Right ventricle myocardium inferior (tissue), 1 donor: ENCODE data around the gene CDHR2. TPM values are rescaled to one million over a fixed set of nuclear protein-coding genes. Genes with fewer than 3 reads are reported as not detected.

Experiments used
- ATAC-seq: fragments of 200-7000 bp; cut with Tn5 transposase; one replicate; pipeline ENCODE4 v1.9.1; 2020; ENCODE audit warnings: mild to moderate bottlenecking, moderate library complexity
- DNase-seq: peaks from one replicate; pipeline ENCODE4 v3.0.0; 2021; ENCODE audit errors: missing footprints
- intact Hi-C: fragments of 100-400 bp; cut with DNase I; formaldehyde crosslinking; loops from one replicate; pipeline ENCODE4 v1.11.0; 2022
- total RNA-seq: library from RNA; stranded (reverse); fragmentation: NEBNext Ultra II Directional; extraction: Animal tissue kit (Norgen Biotek cat#: 25700); gene quantifications from one replicate; pipeline ENCODE4 v1.2.1, GENCODE V29; 2021
- donor health status: DM: no; HTN: yes; CAD: no; lungs with severe emphysema.

Gene CDHR2
- total RNA-seq, 1 donor from 2014 or later: 0.19 TPM

DNA sequence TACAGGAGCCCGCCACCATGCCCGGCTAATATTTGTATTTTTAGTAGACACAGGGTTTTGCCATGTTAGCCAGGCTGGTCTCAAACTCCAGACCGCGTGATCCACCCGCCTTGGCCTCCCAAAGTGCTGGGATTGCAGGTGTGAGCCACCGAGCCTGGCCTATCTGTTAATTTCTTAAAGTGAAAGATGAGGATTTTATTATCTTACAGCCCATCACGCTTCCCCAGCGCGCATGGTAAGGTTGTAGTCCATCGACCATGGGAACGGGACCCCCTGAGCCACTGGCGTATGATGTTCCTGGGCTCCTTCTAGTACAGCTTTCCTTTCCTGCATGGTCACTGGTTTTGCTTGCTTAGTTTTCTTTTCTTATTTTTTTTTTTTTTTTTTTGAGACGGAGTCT, 8.7 kb downstream of the CDHR2 start:
- DNase-seq (peak; percentile 15), ATAC-seq (no peak)
- intact Hi-C loops: no loop called here

DNA sequence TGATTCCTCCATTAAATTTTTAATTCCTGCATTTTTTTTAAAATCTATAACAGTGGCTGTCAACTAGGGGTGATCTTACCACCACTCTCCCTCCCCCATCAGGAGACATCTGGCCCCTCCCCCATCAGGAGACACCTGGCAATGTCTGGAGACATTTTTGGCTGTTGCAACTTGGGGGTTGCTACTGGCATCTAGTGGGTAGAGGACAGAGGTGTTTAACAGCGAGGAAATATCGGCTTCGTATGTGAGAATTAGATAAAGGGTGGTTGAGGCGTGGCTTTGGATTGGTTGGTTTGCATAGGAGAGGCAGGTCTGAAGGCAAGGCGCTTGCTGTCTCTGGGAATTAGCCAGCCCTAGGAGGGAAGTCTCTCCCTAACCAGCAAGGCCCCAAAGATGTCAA, 10.5 kb downstream of the CDHR2 start:
- intact Hi-C loops: no loop called here
- no peak for ATAC-seq
- no peak for DNase-seq

DNA sequence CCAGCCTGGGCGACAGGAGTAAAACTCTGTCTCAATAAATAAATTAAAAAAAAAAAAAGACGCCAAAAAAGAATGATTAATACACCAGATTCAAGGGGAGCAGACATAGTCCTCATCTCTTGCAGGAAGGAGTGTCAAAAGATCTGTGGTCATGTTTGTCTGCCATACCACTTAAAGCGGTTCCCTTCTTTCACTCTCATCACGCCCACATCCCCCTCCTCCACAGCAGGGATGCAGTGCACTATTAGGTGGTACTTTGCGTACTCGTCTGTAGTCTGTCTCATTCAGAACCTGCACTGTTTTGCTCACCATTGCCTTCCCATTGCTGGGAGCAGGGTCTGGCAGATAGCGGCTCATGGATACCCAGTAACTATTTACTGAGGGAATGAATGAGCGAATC, 11.2 kb downstream of the CDHR2 start:
- ATAC-seq: no peak
- DNase-seq: no peak
- intact Hi-C loops: no loop called here

DNA sequence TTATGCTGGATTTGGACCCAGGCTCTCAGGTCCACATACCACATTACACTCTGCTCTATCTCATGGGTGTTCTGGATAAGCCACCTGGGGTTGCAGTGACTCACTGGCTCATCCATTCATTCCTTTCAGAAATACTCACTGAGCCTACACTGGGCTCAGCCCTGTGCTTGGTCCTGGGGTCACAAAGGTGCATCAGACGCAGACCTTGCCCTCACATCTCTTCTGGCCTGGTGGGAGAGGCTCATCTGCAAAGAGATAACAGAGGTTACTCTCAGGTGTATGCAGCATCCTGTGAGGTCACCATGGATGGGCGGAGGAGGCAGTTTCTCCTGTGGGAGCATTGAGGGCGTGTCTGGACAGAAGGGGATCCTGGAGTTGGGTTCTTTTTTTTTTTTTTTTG, 12.1 kb downstream of the CDHR2 start:
- intact Hi-C loops: no loop called here
- ATAC-seq: no peak
- DNase-seq: no peak

DNA sequence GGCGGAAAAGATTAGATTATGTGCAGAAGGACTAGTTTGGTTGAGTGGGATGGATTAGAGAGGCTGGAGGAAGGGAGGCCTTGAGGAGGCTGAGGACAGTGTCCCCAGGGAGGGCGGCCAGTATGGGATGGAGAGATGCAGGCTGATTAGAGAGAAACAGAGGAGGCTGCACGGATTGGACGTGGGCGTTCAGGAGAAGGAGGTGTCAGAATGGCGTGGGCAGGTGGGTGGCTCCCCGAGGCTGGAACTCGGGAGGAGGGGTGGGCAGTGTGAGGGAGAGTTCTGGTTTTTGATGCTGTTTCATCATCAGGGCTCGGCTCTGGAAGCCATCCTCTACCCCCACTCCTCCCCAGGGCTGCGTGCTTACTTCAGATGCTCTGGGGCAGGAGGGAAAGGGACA, 13.0 kb downstream of the CDHR2 start:
- no peak for ATAC-seq
- DNase-seq: peak; percentile 34
- intact Hi-C loops: no loop called here

DNA sequence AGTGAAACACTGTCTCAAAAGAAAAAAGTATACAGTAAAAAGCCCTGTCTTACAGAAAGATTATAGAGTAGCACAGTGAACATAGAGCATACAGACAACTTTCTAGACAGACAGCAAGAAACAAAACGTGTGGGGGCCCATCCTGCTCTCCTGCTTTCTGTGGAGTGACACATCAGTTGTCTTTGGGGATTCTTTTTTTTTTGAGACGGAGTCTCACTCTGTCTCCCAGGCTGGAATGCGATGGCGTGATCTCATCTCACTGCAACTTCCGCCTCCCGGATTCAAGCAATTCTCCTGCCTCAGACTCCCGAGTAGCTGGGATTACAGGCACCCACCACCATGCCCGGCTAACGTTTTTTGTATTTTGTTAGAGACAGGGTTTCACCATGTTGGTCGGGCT, 14.9 kb downstream of the CDHR2 start:
- ATAC-seq: no peak
- DNase-seq: no peak
- intact Hi-C loops: no loop called here

DNA sequence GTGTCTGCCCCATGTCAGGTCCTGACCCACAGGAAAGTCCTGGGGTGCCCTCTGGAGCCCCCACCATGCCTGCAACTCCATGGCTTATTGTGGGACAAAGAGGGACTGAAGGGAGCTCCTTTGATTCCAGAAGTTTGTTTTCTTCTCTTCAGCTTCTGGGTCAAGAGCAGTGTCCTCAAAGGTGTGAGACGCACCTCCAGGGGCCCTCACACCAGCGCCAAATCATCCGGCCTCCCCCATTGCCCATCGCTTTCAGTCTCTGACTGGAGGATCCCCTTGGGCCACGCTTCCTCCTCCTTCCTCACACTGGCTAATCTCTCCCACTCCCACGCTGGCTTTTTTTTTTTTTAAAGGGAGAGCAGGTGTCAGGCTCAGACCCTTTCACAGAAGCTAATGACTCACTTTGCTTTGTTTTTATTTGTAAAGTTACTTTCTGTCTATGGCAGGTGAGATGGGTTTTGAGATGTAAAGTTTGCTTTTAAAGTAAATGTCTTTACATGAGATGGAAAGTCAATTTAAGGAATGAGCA, 16.7 kb downstream of the CDHR2 start:
- ATAC-seq: no peak
- no peak for DNase-seq
- intact Hi-C loops: no loop called here

DNA sequence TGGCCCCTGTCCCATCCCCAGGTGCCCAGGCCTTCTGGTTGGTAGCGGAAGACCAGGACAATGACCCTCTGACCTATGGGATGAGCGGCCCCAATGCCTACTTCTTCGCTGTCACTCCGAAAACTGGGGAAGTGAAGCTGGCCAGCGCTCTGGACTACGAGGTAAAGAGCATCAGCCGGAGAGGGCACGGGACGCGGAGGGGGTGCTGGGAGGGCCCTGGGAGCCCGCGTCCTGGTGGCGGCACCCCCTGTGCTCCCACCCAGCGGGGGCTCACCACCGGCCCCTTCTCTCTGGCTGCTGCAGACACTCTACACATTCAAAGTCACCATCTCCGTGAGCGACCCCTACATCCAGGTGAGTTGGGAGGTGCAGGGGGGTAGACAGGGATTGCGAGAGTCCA, 19.5 kb downstream of the CDHR2 start:
- peak; percentile 16 for DNase-seq
- intact Hi-C loops: no loop called here
- no peak for ATAC-seq

DNA sequence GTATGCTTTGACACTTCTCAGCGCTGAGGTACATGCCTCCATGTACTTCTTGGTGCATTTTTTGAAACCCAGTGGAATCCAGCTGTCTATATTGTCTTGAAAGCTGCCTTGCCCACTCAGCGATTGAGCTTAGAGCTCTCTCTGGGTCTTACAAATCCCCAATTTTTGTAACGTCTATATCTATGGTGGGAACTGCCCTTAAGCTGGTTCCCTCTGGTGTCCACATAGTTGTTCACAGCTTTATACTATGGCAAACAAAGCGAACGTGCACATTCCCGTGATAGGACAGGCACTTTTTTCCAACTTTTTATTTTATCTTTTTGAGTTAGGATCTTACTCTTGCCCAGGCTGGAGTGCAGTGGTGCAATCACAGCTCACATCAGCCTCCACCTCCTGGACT, 20.9 kb downstream of the CDHR2 start:
- intact Hi-C loops: no loop called here
- DNase-seq: no peak

DNA sequence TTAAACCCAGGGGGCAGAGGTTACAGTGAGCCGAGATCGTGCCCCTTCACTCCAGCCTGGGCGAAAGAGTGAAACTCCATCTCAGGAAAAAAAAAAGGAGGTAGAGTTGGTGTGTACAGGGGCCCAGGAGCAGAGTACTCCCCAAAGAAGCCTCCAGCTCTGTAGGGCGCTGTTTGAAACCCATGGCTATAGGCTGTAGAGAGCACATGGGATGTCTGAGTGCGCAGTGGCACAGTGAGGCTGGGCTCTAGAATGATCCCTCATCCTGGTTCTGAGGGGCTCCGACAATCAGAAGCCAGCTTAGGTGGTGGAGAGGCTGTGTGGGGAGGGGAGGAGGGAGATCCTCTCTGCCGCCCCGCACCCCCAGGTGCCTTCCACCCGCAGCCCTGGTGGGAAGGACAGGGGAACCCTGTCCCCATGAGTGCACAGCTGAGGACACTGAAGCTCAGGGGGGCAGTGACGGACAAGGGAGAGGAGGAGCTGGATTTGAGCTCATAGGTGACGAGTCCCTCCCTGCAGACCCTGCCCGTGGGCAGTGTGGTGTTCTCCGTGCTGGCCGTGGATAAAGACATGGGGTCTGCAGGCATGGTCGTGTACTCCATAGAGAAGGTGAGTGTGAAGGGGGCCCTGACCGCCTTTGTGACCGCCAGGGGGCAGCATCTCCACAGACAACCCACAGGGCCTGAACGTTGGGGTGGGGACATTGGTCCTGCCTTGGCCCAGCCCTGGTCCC, 24.6 kb downstream of the CDHR2 start:
- ATAC-seq (peak; percentile 82), DNase-seq (peak; percentile 84)
- intact Hi-C loops: loop anchor here (1.0 kb wide), 1 partner anchor 74 kb away; the partner anchor contains the start of gene TSPAN17

More for the DNA sequence above, 20.9 kb downstream of the CDHR2 start:
- no peak for ATAC-seq

DNA sequence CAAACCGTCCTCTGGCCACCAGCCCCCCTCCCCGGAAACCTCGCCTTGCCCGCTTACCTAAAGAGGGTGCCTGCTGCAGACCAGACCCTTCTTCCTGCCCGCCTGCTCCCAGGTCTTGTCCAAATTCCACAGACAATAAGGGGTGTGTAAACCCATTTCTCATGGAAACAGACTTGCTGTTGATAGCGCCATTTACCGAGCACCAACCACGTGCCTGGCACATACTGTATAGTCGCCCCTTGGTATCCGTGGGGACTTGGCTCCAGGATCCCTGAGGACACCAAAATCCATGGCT, 25.1 kb downstream of the CDHR2 start:
- intact Hi-C loops: loop anchor here (1.0 kb wide), 1 partner anchor 73 kb away; the partner anchor contains the start of gene TSPAN17
- ATAC-seq: no peak

DNA sequence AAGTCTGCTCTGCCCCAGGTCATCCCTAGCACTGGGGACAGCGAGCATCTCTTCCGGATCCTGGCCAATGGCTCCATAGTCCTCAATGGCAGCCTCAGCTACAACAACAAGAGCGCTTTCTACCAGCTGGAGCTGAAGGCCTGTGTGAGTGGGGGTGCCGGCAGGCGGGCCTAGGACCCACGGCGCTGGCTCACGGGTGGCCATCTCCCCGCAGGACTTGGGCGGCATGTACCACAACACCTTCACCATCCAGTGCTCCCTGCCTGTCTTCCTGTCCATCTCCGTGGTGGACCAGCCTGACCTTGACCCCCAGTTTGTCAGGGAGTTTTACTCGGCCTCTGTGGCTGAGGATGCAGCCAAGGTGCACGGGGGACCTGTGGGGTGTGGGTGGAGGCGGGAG, 25.9 kb downstream of the CDHR2 start:
- intact Hi-C loops: no loop called here
- no peak for ATAC-seq

More for the DNA sequence above, 25.1 kb downstream of the CDHR2 start:
- no peak for DNase-seq

DNA sequence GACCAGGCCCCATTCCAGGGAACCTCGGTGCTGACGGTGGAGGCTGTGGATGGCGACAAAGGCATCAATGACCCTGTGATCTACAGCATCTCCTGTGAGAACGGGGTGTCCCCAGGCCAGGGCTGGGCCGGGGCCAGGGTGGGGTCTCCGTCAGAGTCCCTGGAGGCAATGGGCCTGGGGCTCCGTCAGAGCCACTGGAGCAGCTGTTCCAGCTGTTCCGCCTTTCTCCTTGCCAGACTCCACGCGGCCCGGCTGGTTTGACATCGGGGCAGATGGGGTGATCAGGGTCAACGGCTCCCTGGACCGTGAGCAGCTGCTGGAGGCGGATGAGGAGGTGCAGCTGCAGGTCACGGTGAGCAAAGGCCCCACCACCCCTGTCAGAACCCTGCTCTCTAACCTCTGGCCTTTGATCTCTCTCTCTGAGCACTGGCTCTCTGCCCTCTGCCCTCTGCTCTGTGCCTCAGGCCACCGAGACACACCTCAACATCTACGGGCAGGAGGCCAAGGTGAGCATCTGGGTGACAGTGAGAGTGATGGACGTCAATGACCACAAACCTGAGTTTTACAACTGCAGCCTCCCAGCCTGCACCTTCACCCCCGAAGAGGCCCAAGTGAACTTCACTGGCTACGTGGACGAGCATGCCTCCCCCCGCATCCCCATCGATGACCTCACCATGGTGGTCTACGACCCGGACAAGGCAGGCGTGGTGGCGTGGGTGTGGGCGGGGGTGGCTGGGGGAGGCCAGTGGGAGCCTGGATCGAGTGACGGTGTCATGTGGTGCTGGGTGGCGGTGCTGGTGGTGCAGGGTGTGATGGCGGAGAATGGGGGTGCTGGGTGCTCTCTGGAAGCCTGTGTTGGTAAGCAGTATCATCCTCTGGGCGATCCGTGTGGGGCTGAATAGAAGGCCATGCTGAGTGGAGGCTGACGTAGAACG, 26.6 kb downstream of the CDHR2 start:
- ATAC-seq: no peak
- DNase-seq: peak; percentile 60
- intact Hi-C loops: no loop called here

More for the DNA sequence above, 25.9 kb downstream of the CDHR2 start:
- DNase-seq: peak; percentile 32

DNA sequence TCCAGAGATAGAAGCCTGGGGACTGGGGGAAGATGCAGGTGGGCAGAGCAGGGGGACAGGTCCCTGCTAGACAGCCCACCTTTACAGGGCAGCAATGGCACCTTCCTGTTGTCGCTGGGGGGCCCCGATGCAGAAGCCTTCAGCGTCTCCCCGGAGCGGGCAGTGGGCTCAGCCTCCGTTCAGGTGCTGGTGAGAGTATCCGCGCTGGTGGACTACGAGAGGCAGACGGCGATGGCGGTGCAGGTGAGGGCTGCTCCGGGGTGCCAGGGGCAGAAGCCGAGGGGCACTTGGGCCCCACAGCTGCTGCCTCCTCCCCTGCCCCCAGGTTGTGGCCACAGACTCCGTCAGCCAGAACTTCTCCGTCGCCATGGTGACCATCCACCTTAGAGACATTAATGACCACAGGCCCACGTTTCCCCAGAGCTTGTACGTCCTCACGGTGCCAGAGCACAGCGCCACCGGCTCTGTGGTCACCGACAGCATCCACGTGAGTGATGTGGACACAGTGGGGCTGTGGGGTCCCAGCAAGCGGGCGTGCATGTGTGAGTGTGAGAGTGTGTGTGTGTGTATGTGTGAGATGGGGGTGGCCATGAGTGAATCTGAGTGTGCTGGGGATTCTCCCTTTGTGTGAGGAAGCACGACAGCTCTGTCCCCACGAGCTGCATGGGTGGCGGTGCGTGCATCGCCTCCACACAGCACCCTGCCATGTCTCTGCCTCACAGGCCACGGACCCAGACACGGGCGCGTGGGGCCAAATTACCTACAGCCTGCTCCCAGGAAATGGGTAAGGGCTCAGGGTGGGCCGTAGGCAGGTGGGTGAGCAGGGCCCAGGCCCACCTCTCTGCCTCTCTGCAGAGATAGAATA, 28.4 kb downstream of the CDHR2 start:
- no peak for ATAC-seq
- intact Hi-C loops: no loop called here
- DNase-seq: peak; percentile 55

DNA sequence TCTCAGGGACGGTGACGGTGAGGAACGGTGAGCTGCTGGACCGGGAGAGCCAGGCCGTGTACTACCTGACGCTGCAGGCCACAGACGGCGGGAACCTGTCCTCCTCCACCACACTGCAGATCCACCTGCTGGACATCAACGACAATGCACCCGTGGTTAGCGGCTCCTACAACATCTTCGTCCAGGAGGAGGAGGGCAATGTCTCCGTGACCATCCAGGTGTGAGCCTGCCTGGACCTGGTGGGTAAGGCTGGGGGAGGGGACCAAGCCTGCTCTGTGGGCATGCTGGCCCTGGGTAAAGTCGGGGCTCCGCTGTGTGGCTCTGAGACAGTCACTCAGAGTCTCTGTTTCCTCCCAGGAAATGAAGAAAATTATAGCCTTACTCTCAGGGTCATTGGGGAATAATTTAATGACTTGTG, 29.3 kb downstream of the CDHR2 start:
- ATAC-seq (no peak), DNase-seq (peak; percentile 65)
- intact Hi-C loops: no loop called here

DNA sequence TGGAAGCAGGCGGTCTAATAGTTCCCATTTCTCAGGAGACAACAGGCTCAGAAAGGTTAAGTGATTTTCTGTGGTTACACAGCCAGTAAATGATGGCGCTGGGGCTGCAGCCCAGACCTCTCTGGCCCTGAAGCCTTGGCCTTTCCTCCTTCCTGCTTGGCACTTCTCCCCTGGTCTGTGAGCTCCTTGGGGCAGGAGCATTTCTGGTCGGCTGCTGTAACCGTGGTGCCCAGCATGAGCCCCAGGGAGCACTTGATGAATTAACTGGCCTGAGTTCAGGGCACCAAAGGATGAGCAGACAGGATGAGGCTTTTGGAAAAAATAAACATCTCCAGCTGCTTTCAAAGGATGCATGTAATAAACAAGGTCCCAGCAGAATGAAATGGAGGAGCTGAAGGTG, 30.2 kb downstream of the CDHR2 start:
- ATAC-seq (no peak), DNase-seq (peak; percentile 22)
- intact Hi-C loops: no loop called here

DNA sequence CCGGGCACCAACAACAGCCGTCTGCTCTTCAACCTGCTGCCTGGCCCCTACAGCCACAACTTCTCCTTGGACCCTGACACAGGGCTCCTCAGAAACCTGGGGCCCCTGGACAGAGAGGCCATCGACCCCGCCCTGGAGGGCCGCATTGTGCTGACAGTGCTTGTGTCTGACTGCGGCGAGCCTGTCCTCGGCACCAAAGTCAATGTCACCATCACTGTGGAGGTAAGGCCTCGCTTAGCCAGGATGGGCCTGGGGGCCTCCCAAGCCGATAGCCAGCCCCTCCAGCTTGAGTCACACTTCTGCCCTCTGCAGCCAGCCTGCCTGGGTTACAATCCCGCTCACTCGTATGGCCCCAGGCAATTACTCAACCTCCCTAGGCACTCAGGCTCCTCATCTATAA, 32.2 kb downstream of the CDHR2 start:
- intact Hi-C loops: no loop called here
- ATAC-seq: no peak

DNA sequence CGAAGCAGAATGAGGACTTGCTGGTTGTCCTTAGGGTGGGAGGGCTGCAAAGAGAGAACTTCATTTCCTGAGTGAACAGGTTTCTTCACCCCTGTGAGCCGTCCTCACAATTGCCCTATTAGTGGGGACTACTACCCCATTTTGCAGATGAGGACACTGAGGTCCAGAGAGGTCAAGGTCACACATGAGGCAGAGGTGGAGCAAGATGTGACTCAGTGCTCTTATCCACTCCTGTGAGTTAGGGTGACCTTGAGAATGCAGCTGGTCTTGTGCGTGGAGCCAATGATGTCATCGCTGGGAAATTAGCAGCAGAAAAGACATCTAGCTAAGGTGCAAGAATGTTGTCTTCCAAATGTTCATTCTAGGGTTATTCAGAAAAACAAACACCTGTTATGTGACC, 33.9 kb downstream of the CDHR2 start:
- DNase-seq (no peak), ATAC-seq (no peak)
- intact Hi-C loops: no loop called here

More for the DNA sequence above, 32.2 kb downstream of the CDHR2 start:
- peak; percentile 17 for DNase-seq

DNA sequence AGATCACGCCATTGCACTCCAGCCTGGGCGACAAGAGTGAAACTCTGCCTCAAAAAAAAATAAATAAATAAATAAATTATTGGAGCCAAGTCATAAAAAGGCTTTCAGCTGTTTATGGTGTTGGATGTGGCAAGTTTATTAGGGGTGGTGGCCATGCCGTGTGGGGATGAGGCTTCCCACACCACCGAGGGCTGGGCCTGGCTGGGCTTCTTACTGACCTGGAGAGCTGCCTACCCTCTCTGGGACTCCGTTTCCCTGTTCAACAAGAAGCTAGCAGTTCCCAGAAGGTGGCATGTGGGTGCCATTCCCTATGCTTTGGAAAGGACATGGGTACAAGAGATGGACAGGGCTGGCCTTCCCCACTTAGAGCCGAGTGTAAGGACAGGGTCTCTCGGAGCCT, 38.3 kb downstream of the CDHR2 start:
- intact Hi-C loops: no loop called here

More for the DNA sequence above, 38.3 kb downstream of the CDHR2 start:
- DNase-seq: no peak
- no peak for ATAC-seq
